OCI-LY7 (cell line): ENCODE data around the gene BBS4. TPM values are rescaled to one million over a fixed set of nuclear protein-coding genes. Genes with fewer than 3 reads are reported as not detected.
A peak's percentile ranks its signal among the peaks of the same experiment; 100 is the strongest.
"Not testable (repeated sequence)": the region's sequence is repeated elsewhere in the genome, so short reads cannot be mapped to it uniquely, and the experiment has no call there.

ENCODE experiments used
- Bru-seq: library from RNA; stranded (reverse); fragments of 400-500 nt; gene quantifications from one replicate; lab custom pipeline; 2021; lab: Mats Ljungman, UMichigan
- BruChase-seq, 2 experiments: library from RNA; stranded (reverse); fragments of 400-500 nt; gene quantifications; one replicate each; lab custom pipeline; 2021; lab: Mats Ljungman, UMichigan
- BruUV-seq: library from RNA; stranded (reverse); fragments of 400-500 nt; replicated peaks from 2 replicates; lab custom pipeline; 2021; lab: Mats Ljungman, UMichigan
- CTCF ChIA-PET: fragments of 300-600 bp; sonication (Branson Sonifier 250); formaldehyde crosslinking; loops from one replicate; lab custom pipeline; 2022; ENCODE audit warnings: antibody characterized with exemption; ENCODE audit not compliant: unreplicated experiment; lab: Charles Lee
- POLR2A ChIA-PET: fragments of 300-600 bp; sonication (Branson Sonifier 250); formaldehyde crosslinking; loops from one replicate; lab custom pipeline; 2022; ENCODE audit warnings: antibody characterized with exemption; lab: Charles Lee
- DNase-seq: peaks from one replicate; pipeline ENCODE4 v3.0.0-alpha.2; 2015; ENCODE audit warnings: low spot score
- H2AFZ ChIP-seq: fragments of 200-600 bp; sonication (generic), shearing (Covaris generic); 2 replicates; pipeline ENCODE4 v1.6.1; 2014; ENCODE audit warnings: mild to moderate bottlenecking, antibody characterized with exemption, low read length, moderate library complexity
- H3K27ac ChIP-seq: fragments of 200-600 bp; sonication (generic); 2 replicates; pipeline ENCODE4 v1.5.1; 2014; ENCODE audit warnings: mixed run types, low read depth, mild to moderate bottlenecking, moderate library complexity, low read length, inconsistent platforms; ENCODE audit not compliant: poor library complexity, severe bottlenecking
- H3K36me3 ChIP-seq: fragments of 200-600 bp; sonication (generic); 2 replicates; pipeline ENCODE4 v1.6.1; 2014; ENCODE audit warnings: mild to moderate bottlenecking, antibody characterized with exemption, low read length, moderate library complexity, mixed read lengths; ENCODE audit not compliant: insufficient read depth
- H3K4me1 ChIP-seq: fragments of 200-600 bp; sonication (generic); 2 replicates; pipeline ENCODE4 v1.5.1; 2014; ENCODE audit warnings: mild to moderate bottlenecking, low read length; ENCODE audit not compliant: insufficient read depth, poor library complexity, severe bottlenecking
- H3K4me2 ChIP-seq: fragments of 200-600 bp; sonication (generic); 2 replicates; pipeline ENCODE4 v1.6.1; 2014; ENCODE audit warnings: mild to moderate bottlenecking, low read length
- H3K4me3 ChIP-seq: fragments of 200-600 bp; sonication (generic); 2 replicates; pipeline ENCODE4 v1.5.1; 2014; ENCODE audit warnings: mild to moderate bottlenecking, low read depth, low read length; ENCODE audit not compliant: poor library complexity, severe bottlenecking
- H3K79me2 ChIP-seq: fragments of 200-600 bp; sonication (generic); 2 replicates; pipeline ENCODE4 v1.6.1; 2016; ENCODE audit warnings: low read depth, mild to moderate bottlenecking, low read length, moderate library complexity, mixed read lengths; ENCODE audit not compliant: insufficient read depth
- H3K9me2 ChIP-seq: fragments of 200-600 bp; sonication (generic); 2 replicates; pipeline ENCODE4 v1.6.1; 2016; ENCODE audit warnings: mild to moderate bottlenecking, low read length, mixed read lengths; ENCODE audit not compliant: insufficient read depth
- H3K9me3 ChIP-seq: fragments of 200-600 bp; sonication (generic); 2 replicates; pipeline ENCODE4 v1.6.1; 2014; ENCODE audit warnings: mild to moderate bottlenecking, mixed run types, low read length, mixed read lengths
- H4K20me1 ChIP-seq: fragments of 200-600 bp; sonication (generic); 2 replicates; pipeline ENCODE4 v1.6.1; 2014; ENCODE audit warnings: mild to moderate bottlenecking, antibody characterized with exemption, low read length, moderate library complexity, mixed read lengths; ENCODE audit not compliant: insufficient read depth
- EZH2phosphoT487 ChIP-seq: fragments of 200-600 bp; sonication (generic); IDR thresholded peaks from 2 replicates; pipeline ENCODE4 v1.6.1; 2018; ENCODE audit warnings: low read depth, borderline replicate concordance, mild to moderate bottlenecking, mixed run types, antibody characterized with exemption, low read length, moderate library complexity, mixed read lengths
- intact Hi-C: fragments of 100-400 bp; cut with micrococcal nuclease; formaldehyde crosslinking; loops from one replicate; pipeline ENCODE4 v1.10.0; 2022; ENCODE audit not compliant: unreplicated experiment
- long read RNA-seq: library from polyadenylated mRNA; stranded (forward); transcript quantifications from one replicate; pipeline ENCODE4 v2.0.0, GENCODE V29; 2022
- total RNA-seq, 2 experiments: library from RNA; depleted of rRNA in 1 of 2; stranded (reverse); fragments of >200 nt in 1 of 2; shearing (Covaris generic) in 1 of 2; gene quantifications; 2 replicates each; pipeline ENCODE4 v1.2.3, GENCODE V29; 2014 to 2022
- TF ChIP-seq, protein P1 (sequence below): fragments of 200-600 bp; sonication (generic); conservative IDR thresholded peaks from 2 replicates; pipeline ENCODE4 v1.5.1; 2014; ENCODE audit warnings: mild to moderate bottlenecking, antibody characterized with exemption, low read length, moderate library complexity, mixed read lengths

Gene BBS4, protein sequence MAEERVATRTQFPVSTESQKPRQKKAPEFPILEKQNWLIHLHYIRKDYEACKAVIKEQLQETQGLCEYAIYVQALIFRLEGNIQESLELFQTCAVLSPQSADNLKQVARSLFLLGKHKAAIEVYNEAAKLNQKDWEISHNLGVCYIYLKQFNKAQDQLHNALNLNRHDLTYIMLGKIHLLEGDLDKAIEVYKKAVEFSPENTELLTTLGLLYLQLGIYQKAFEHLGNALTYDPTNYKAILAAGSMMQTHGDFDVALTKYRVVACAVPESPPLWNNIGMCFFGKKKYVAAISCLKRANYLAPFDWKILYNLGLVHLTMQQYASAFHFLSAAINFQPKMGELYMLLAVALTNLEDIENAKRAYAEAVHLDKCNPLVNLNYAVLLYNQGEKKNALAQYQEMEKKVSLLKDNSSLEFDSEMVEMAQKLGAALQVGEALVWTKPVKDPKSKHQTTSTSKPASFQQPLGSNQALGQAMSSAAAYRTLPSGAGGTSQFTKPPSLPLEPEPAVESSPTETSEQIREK
- total RNA-seq (2014; rRNA removed; shearing (Covaris generic)) (21.4 and 29.7 TPM in 2 replicates), total RNA-seq (2022) (19.7 and 29.3 TPM in 2 replicates), Bru-seq, nascent RNA (percentile 63 among the genes with signal in this experiment), BruChase-seq, experiment 1, labeled RNA remaining after a 6-hour chase (percentile 65 among the genes with signal in this experiment), BruChase-seq, experiment 2, labeled RNA remaining after a 2-hour chase (percentile 58 among the genes with signal in this experiment)
- long read RNA-seq, transcript BBS4-201 (16 exons, 2,490 nt): major isoform, 48 of 65 reads
- long read RNA-seq, partial matches to known transcripts: 3 of 65 reads
- long read RNA-seq, other reads (novel, unspliced or antisense): 10 of 65 reads

- DNase-seq: peak; percentile 90
- H3K36me3 ChIP-seq: no peaks in the 10 kb centered on the region
- peak within 1 kb of the TSS; percentile 85 for H3K27ac ChIP-seq
- peaks cover 17% of the 10 kb centered on the region; the same call in 1 of the 2 replicates for H3K79me2 ChIP-seq
- no peak for TF ChIP-seq EZH2phosphoT487
- TF ChIP-seq, protein P1, sequence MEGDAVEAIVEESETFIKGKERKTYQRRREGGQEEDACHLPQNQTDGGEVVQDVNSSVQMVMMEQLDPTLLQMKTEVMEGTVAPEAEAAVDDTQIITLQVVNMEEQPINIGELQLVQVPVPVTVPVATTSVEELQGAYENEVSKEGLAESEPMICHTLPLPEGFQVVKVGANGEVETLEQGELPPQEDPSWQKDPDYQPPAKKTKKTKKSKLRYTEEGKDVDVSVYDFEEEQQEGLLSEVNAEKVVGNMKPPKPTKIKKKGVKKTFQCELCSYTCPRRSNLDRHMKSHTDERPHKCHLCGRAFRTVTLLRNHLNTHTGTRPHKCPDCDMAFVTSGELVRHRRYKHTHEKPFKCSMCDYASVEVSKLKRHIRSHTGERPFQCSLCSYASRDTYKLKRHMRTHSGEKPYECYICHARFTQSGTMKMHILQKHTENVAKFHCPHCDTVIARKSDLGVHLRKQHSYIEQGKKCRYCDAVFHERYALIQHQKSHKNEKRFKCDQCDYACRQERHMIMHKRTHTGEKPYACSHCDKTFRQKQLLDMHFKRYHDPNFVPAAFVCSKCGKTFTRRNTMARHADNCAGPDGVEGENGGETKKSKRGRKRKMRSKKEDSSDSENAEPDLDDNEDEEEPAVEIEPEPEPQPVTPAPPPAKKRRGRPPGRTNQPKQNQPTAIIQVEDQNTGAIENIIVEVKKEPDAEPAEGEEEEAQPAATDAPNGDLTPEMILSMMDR: no peak
- H2AFZ ChIP-seq: peak within 1 kb of the TSS; percentile 91
- ChIA-PET CTCF (interaction anchor here (0.6 kb wide), 1 partner anchor 1974 kb away, joined by 4 read pairs; no protein-coding TSS in a partner anchor), POLR2A (interaction anchor here (0.7 to 0.9 kb wide), 3 partner anchors 19 to 395 kb away, joined by 3 to 4 read pairs (median 3); no protein-coding TSS in a partner anchor)
- H3K9me3 ChIP-seq: no peaks in the 10 kb centered on the region
- H3K9me2 ChIP-seq: no peaks in the 10 kb centered on the region
- peak within 1 kb of the TSS; percentile 90 for H3K4me3 ChIP-seq
- H3K4me2 ChIP-seq: peak within 1 kb of the TSS; percentile 95
- H4K20me1 ChIP-seq: no peaks in the 10 kb centered on the region
- TSS peak; percentile 89 for BruUV-seq
- H3K4me1 ChIP-seq: peaks cover 30% of the 10 kb centered on the region
- intact Hi-C loops: loop anchor here (10.0 kb wide), 1 partner anchor 211 kb away; the partner anchor contains the start of gene ARIH1
Observed at GRCh38 chr15:72685925-72686794, at the start of gene BBS4, which contains the start of gene HIGD2B. BBS4 (plus strand) TSS chr15:72686207; CDS start chr15:72686228, 21 bp downstream. HIGD2B (minus strand) TSS chr15:72686182; CDS start chr15:72676374, 9,808 bp downstream.

GRCh38 chr15:72636519-72637282 is 49.3 kb upstream of the BBS4 start:
- intact Hi-C loops, CTCF ChIA-PET, H3K27ac ChIP-seq, H3K9me2 ChIP-seq, H3K9me3 ChIP-seq, POLR2A ChIA-PET, H4K20me1 ChIP-seq, H3K36me3 ChIP-seq, H3K4me1 ChIP-seq, H3K79me2 ChIP-seq, H2AFZ ChIP-seq: not testable (repeated sequence)
- peak; percentile 83 for DNase-seq
- BruUV-seq: TSS peak; percentile 100
- Histone ChIP-seq H3K4me3 (peak overlapping the region; percentile 62), H3K4me2 (peak overlapping the region; percentile 39; the same call in 1 of the 2 replicates)

DNA sequence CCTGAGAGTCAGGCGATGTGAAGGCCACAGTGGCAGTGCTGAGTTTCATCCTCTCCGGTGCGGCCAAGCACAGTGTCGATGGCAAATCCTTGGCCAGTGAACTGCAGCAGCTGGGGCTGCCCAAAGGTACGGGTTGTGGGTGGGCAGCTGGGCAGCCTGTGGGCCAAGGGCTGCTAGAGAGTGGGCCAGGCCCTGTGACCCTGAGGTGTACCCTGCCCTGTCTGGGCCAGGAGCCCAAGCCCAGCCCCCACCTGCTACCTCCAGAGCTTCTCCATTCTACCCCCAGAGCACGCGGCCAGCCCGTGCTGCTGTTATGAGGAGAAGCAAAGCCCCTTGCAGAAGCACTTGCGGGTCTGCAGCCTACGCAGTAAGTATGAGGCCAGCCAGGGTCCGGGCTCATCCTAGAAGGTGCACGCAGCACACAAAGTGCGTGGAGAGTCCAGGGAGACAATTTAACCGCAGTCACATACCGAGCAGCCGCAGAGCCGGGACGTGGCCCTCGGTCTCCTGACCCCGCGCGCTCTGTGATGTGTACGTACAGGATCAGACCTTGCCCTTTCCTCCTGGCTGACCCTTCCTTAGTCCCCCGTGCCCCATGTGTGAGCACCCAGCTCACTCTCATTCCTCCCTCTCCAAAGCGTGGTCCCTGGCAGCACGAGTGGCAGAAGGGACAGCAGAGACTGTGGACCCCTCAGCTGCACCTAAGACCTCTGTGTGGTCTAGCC is 46.1 kb upstream of the BBS4 start:
- not testable (repeated sequence) for DNase-seq

GRCh38 chr15:72642271-72642670 is 43.7 kb upstream of the BBS4 start:
- H2AFZ ChIP-seq, H4K20me1 ChIP-seq, DNase-seq, H3K27ac ChIP-seq, H3K4me1 ChIP-seq, H3K9me2 ChIP-seq, H3K36me3 ChIP-seq, CTCF ChIA-PET, POLR2A ChIA-PET, H3K4me3 ChIP-seq, BruUV-seq, H3K9me3 ChIP-seq, H3K79me2 ChIP-seq, H3K4me2 ChIP-seq, intact Hi-C loops: not testable (repeated sequence)

More for the DNA sequence above, 46.1 kb upstream of the BBS4 start:
- H2AFZ ChIP-seq, H3K27ac ChIP-seq, H3K4me3 ChIP-seq, CTCF ChIA-PET, H3K79me2 ChIP-seq, H3K9me3 ChIP-seq, H3K36me3 ChIP-seq, H3K4me2 ChIP-seq, intact Hi-C loops, H3K9me2 ChIP-seq, BruUV-seq, H4K20me1 ChIP-seq, H3K4me1 ChIP-seq, POLR2A ChIA-PET: not testable (repeated sequence)
